Activated gamma-delta T cell treated with anti-CD3 and anti-CD28 coated beads, Interleukin-2, amount 50 U/mL, for 16 hours (primary cell): ENCODE data around the gene PGGT1B.
A peak's percentile ranks its signal among the peaks of the same experiment; 100 is the strongest.
"Not testable (repeated sequence)": the region's sequence is repeated elsewhere in the genome, so short reads cannot be mapped to it uniquely, and the experiment has no call there.

ENCODE experiments used
- DNase-seq: peaks from one replicate; pipeline ENCODE4 v3.0.0-alpha.2; 2020; ENCODE audit warnings: low read depth

Gene PGGT1B

DNA sequence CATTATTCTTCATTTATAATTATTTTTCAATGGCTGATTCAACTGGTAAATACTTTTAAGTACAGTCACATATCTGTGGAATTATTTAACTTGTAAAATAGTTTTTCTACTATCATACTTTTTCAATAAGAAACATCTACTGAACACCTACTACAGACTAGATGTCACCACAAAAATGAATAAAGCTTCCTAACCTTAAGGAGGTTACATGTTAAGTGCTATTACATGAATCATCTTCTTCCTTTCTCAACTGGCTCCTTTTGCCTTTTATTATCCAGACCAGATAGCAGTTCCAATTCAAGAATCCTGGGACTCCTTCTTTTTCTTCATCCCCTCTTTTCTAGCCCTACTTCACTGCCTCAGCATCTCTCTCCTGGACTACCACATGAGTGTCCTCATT is 4.7 kb downstream of the PGGT1B start:
- DNase-seq: no peak

DNA sequence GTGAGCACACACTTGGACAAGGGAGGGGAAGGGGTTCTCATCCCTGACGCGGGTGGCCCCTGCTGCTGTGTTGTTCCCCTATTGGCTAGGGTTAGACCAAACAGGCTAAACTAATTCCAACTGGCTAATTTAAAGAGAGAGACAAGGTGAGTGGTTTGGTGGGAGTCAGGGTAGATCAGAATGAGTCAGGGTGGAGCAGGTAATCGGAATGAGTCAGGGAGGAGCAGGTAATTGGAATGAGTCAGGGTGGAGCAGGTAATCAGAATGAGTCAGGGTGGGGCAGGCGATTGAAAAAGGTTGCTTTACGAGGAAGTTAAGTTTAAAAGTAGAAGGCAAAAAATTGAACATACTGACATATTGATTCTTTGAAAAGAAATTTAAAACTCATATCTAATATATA is 13.3 kb downstream of the PGGT1B start:
- DNase-seq: not testable (repeated sequence)

GRCh38 chr5:115246361-115246991 is 16.2 kb downstream of the PGGT1B start:
- no peak for DNase-seq

DNA sequence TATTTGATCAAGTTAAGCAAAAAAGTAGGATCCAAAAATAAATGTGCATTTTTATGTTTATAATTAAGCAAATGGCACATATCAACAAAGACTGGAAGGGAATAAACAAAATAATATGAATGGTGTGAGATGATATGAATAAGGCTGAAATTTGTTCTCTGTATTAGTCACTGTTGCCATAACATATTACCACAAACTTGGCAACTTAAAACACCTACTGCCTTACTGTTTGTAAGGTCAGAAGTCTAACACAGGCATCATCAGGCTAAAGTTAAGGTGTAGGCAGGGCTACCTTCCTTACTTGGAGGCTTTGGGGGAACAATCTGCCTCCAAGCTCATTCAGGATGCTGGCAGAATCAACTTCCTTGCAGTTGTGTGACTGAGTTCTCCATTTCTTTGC is 19.3 kb downstream of the PGGT1B start:
- no peak for DNase-seq

DNA sequence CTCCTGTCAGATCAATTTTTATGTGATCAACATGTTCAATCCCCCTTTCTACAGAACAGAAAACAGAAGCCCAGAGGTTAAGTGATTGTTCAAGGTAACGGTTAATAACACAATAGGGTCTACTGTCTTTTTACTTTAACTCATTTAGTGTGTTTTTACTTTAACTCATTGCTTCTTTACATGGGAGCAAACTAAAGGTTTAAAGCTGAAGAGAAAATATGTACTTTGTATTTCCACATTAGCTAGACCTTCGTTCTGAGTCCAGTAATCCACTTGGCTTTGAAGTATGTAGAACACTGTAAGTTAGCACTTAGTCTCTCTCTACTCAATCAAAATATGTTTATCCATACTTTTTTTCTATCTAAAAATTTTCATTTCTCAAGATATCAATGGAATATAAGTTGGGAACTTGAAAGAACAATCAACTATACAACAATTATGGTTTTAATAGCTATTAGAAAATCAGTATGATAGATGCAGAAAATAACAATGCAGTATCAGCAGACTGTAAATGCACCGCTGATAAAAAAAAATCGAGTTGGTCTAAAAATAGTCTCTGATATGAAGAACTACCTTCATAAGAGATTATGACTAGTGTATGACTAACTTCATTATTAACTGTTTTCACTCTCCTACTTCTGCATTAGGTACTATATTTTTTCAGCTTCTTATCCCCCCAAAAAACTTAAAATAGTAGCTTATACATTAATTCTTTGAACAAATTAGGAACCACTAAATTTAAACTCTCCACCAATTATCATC is 20.6 kb downstream of the PGGT1B start:
- no peak for DNase-seq

DNA sequence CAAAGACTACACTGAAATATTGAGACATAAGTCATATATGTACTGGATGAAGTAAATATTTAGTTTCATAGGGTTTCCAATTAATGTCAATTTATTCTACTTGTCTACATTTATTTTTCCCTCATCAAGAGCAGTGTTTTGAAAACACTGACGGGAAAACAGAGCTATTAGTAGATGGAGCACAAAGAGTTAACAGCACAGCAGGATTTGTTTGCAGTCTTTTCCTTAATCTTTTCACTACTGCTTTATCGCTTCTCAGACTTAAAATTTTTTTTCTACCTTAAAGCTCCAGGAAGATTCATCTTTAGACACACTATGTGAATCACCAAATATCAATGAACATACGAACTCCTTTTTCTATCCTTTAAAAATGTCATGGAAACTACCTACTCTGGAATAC is 25.6 kb downstream of the PGGT1B start:
- DNase-seq: no peak

- no peak for DNase-seq
Measured at GRCh38 chr5:115236599-115236998, 26.1 kb downstream of the PGGT1B start.

- DNase-seq: no peak
Measured at GRCh38 chr5:115231598-115231997, 31.1 kb downstream of the PGGT1B start.

DNA sequence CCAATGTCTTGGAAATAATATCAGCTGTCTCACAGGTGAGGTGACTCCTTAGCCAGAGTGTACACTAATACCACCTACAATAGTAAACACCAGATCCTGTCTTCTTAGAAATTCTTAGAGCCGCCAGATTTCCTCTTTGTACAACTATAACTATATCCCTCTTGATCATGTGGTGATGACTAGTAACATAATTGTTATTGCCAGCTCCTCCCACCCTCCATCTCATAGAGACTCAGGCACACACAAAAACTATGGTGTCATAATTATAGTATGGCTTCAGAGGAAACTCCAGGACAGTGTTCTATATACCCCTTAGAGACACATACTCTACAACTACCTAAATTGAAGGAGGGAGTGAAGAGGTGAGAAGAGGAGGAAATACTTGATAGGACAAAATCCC is 33.1 kb downstream of the PGGT1B start:
- DNase-seq: no peak

DNA sequence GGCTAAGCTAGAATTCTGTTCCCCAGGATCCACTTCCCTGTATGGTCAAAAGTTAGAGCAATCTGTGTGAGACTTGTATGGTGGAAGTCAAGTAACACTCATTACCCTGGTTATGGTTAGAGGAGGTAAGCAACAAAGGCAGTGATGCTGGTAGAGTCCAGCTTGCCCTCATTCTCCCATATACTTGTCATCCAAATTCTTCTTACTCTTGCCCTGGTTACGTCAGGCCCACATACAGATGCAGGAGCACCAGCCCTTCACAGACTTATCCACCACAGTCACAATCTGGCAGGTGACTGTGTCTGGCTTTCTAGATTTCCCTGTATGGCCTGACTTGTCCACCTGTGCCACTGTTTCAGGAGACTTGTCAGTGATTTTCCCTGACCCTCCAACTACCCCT is 35.4 kb downstream of the PGGT1B start:
- no peak for DNase-seq

DNA sequence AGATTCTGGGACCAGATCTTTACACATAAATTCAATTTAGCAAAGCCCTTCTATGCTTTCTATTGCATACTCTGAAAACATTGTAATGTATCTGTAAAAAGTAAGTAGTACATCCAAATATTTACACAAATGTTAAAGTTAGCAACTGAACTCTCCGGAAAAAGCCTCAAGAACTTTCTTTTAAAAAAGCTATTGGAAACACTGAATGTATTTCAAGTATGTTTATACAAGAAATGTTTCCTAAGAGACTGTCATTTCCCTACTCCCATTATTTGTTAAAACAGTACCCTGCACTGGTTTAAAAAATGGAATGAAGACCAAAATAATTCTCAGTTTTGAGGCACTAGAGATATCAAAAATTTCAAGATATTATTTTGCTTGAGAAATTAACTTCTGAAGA is 48.1 kb downstream of the PGGT1B start:
- no peak for DNase-seq

DNA sequence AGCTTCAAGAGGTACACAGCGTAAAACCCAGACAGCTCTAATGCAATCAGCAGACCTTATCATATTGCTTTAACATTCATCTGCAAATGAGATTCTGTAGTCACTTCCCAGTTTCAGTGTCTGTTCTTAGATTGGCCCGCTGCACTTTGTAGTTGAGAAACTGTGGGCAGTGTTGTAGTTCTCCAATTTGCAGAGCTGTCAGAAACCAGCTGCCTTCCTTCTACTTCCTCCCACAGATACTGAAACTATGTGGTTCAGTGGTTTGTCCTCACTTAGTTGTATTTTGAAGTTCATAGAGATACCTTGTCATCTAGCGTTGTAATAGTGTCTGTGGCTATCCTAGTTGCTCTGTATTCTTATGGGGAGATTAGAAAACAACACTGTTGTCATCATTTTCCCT is 53.4 kb downstream of the PGGT1B start:
- DNase-seq: peak; percentile 3

DNA sequence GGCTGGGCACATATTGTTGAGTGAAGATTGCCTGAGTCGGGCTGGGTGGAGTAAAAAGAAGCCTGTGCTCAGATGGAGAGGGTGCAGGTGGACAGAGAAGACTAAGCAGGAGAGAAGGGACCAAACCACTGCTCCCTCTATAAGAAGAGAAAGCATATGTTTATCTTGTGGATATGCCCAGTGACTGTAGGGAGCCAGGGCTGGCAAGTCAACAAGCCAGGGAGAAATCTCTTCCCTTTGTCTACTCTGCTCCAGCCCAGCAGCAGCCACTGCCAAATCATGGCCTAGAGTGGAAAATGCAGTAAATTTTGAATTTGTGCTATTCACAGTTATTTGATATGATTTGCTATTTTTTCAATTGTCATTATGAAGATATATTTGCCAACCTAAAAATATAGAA is 59.7 kb downstream of the PGGT1B start:
- DNase-seq: no peak

GRCh38 chr5:115196161-115196560 is 66.5 kb downstream of the PGGT1B start:
- no peak for DNase-seq

GRCh38 chr5:115194676-115195075 is 68.0 kb downstream of the PGGT1B start:
- no peak for DNase-seq

DNA sequence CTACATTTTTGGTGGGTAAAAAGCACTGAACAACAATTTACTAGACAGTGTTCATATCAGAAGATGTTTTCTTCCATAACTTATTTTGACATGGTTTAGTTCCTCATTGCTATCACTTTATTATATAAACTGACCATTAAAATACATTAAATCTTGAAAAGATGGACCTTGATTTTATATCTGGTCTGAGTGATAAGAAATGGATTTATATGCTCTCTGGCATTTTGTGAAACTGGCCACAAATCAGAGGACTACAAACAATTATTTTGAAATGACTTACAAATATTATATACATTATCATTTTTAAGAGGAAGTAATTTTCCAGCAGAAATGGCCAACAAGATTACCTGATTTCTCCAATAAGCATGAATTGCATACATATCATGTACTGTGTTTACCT is 69.4 kb downstream of the PGGT1B start:
- no peak for DNase-seq

DNA sequence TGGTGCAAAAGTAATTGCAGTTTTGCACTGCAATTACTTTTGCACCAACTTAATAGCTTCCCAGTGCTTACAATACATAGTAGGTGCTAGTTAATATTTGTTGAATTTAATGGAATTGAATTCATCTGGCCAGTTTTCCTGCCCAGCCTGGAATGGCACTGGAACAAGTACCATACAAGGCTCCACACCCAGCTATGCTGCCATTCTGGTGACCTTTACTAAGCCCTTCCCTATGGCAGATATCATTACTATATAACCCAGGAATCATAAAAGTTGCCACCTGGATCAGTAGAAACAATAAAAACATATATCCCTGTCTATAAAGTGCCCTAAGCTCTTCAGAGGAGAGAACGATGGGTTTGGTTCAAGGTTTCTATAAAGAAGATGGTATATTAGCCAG is 70.6 kb downstream of the PGGT1B start:
- DNase-seq: no peak

DNA sequence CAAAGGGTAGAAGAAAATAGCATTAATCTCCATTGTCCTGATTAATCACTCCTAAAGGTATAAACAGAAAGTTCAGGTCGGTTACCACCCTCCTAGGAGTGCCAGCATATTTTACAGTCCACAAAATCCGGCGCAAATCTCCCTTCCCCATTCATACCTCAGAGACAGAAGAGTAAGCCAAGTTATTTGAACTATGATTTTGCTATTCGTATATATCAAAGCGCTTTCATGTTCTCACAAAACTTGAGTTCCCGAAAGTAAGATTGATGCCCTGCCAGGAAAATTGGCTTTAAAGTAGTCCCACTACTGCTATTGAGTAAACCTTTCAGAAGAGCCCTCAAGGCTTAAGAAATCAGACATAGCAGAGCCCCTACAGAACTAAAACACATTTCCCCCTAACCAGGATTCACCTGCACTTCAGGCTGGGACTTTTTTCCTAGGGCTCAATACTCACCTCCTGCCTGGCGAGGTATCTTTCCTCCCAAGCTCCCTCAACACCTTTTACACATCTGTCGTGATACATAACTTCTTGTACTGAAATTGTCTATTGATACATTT is 71.1 kb downstream of the PGGT1B start:
- no peak for DNase-seq

DNA sequence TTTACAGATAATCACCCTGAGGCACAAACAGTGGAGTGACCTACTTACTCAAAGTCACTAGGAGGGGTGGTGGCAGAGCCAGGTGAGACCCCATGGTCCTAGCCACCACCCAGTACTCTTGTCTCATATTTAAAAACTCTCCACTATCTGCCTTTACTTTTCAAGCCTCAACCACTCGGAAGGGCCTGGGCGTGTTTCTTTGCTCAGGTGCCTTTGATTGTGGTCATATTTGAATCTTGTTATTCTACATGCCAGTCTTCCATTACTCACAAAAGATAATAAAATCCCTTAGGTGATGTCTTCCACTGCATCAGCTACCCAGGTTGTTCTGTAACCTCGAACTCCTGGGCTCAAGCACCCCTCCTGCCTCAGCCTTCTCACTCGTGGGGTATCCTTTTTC is 72.3 kb downstream of the PGGT1B start:
- no peak for DNase-seq

GRCh38 chr5:115189866-115190265 is 72.8 kb downstream of the PGGT1B start:
- no peak for DNase-seq

- DNase-seq: no peak
Measured at GRCh38 chr5:115186794-115187193, 75.9 kb downstream of the PGGT1B start.

DNA sequence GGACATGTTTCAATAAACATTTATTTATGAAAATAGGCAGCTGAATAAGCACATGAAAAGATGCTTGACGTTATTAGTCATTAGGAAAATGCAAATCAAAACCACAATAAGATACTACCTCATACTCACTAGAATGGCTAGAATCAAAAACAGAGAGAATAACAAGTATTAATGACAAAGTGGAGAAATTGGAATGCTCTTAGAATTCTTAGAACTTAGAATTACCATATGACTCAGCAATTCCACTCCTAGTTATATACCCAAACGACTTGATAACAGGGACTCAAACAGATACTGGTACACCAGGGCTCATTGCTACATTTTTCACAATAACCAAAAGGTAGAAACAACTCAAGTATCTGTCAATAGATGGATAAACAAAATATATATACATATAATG is 77.9 kb downstream of the PGGT1B start:
- no peak for DNase-seq

DNA sequence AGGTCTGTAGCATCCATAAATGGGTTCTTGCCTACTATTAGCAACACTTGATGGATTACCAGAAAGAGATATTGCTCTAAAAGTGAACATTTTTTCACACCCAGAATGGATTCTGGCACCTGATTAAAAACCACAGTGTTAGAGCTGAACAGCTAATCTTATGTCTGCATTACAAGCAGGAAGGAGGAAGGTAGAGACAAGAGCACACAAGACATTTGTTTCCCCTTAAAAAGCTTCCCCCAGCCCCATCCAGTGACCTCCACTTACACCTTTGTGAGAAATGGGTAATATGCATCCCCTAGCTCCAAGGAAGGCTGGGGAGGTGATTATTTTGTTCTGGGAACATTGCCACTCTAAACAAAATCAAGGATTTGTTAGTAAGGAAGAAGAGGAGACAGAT is 80.9 kb downstream of the PGGT1B start:
- no peak for DNase-seq
